ENCODE results near the gene ZSCAN18. TPM values are rescaled to one million over a fixed set of nuclear protein-coding genes. Genes with fewer than 3 reads are reported as not detected.

The ZSCAN18 gene
- total and polyA plus RNA-seq, 2 of the 13 experiments (the other 11 are each of a cell fraction or from before 2014, with no cell fraction given): not detected

DNA sequence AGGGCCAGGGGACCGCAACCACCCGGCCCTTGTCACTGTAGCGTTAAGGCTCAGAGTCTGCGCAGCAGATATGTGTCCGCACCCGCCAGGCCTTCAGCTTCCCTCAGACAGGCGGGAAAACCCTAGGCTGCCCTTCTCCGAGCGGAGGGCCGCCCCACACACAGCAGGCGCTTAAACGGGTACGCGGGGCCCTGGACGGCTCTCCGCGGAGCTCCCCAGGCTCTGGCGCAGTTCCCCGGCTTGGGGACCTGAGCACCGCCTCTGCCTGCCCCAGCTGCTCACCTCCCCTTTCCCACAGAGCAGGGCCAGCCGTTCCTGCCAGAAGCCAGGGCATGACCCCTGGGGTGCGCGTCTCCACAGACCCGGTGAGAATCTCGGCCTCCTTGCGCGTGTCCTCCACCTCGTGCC, 38.4 kb downstream of the ZSCAN18 start (continued):
- no peak for TF ChIP-seq FOXK1 (CRISPR knock-in tag; IDR thresholded peaks at IDR 0.05; ENCODE audit: borderline replicate concordance, low read depth)
- TF ChIP-seq POLR2AphosphoS5 (IDR thresholded peaks at IDR 0.05; ENCODE audit: low read depth, low read length): no peak

DNA sequence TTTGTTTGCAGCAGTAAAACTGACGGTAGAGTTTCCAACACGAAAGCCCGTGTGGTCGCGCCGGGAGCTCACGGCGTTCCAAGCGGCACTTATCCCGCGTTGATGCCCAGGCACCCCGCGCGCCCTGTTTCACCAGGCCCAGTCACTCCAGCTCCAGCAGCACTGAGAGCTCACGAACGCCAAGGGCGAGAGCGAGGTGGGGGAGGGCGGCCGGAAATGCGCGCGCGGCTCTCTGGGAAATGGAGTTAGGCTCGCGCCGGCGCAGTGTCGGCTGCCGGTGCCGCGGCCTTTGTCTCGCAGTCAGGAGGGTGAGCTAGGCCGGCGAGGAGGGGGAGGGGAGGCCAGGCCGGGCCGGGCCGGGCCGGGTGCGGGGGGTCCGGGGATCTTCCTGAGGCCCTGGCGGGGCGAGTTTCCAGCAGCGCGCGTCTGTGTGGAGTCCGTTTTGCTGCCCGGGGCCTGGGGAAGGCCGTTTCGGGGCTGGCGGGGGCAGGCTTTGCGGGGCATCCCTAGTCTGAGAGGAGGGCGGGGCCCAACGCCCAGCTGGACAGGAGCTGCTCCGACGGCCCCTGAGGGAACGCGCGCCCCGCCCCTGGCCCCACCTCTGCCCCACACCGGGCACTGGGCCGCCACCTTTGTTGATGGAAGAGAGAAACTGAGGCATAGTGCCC, 38.9 kb downstream of the ZSCAN18 start, which contains the start of gene ZNF135:
TSS of gene ZNF135 (plus strand) at position 280 of the 668 bp plus-strand sequence. CDS start 721 bp downstream, outside the sequence.
- intact Hi-C loops (cut with micrococcal nuclease; ENCODE audit: unreplicated experiment): no loop called here
- no peaks in the 10 kb centered on the region for H4K20me1 ChIP-seq (ENCODE audit: insufficient read depth, low read length)
- no peak for FAIRE-seq
- ChIA-PET CTCF (ENCODE audit: low intra/inter-chr PET ratio, low total read pairs) (no interaction called here), POLR2A (no interaction called here)
- no peak within 1 kb of the TSS for H3K4me2 ChIP-seq (ENCODE audit: low read depth, low read length)
- no peak within 1 kb of the TSS for H3K9ac ChIP-seq (ENCODE audit: insufficient read depth, low read depth, low read length)
- TF ChIP-seq ZNF615 (CRISPR knock-in tag; IDR thresholded peaks at IDR 0.05; ENCODE audit: borderline replicate concordance) (no peak), ZNF737 (CRISPR knock-in tag; IDR thresholded peaks at IDR 0.05; ENCODE audit: borderline replicate concordance) (no peak)
- peaks cover 52% of the 10 kb centered on the region for H3K9me3 ChIP-seq (ENCODE audit: low read length)
- no peak for ATAC-seq
- no peak within 1 kb of the TSS for H2AFZ ChIP-seq (ENCODE audit: low read length)
- H3K4me1 ChIP-seq (ENCODE audit: insufficient read depth, low read length): no peaks in the 10 kb centered on the region; the same call in 1 of the 2 replicates
- no peaks in the 10 kb centered on the region for H3K79me2 ChIP-seq (ENCODE audit: insufficient read depth, low read length)
- in situ Hi-C loops (cut with HindIII; ENCODE audit: extremely low pct_ligation_motif_present, low pct_unique_long_range_greater_than_20kb): no loop called here
- H3K36me3 ChIP-seq (replicated peaks in 1 of 2; ENCODE audit: control insufficient read depth in 1 of 2, insufficient read depth in 2 of 2, low read length in 2 of 2): no peaks in the 10 kb centered on the region
- H3K27ac ChIP-seq (ENCODE audit: extremely low read length, insufficient read depth, low read length): no peak within 1 kb of the TSS
- WGBS (ENCODE audit: low lambda C conversion rate): 79% methylated on average over 48 of the region's 62 CpGs
- H3K4me3 ChIP-seq (replicated peaks in 1 of 3; ENCODE audit: insufficient read depth in 1 of 3, low read depth in 2 of 3, low read length in 3 of 3): no peak within 1 kb of the TSS
- no peaks in the 10 kb centered on the region for H3K27me3 ChIP-seq (ENCODE audit: control insufficient read depth in 1 of 2, insufficient read depth in 2 of 2, low read length in 2 of 2)
- DNase-seq (ENCODE audit: low spot score): no peak
- BruUV-seq (replicated peaks): no TSS peak

DNA sequence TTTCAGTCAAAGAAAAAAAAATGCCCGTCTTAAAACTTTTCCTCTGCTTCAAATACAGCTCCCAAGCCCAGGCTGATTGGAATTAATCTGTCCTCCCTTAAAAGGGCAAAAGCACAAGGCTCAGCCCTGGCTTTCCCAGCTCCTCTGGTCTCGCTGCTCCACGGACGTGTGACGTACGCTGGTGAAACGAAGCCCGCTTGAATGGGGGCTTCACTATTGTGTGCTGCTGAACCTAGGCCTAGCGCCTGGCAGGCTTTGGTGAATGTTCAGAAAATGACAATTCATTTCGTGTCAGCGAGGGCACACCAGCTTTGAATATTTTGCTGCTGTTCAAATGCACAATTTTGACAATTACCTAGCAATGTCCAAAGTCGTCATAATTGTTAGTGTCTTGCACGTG, 39.6 kb downstream of the ZSCAN18 start:
- no peak overlapping the region for H2AFZ ChIP-seq (ENCODE audit: low read length)
- H3K79me2 ChIP-seq (ENCODE audit: insufficient read depth, low read length): no peaks in the 10 kb centered on the region
- ChIA-PET POLR2A (no interaction called here), CTCF (ENCODE audit: low intra/inter-chr PET ratio, low total read pairs) (no interaction called here)
- H3K9me3 ChIP-seq (ENCODE audit: low read length): peaks cover 52% of the 10 kb centered on the region
- H3K27ac ChIP-seq (ENCODE audit: extremely low read length, insufficient read depth, low read length): no peak overlapping the region
- H3K4me3 ChIP-seq (replicated peaks in 1 of 3; ENCODE audit: insufficient read depth in 1 of 3, low read depth in 2 of 3, low read length in 3 of 3): no peak overlapping the region
- intact Hi-C loops (cut with micrococcal nuclease; ENCODE audit: unreplicated experiment): no loop called here
- FAIRE-seq: no peak
- no peak overlapping the region for H3K4me2 ChIP-seq (ENCODE audit: low read depth, low read length)
- H3K4me1 ChIP-seq (ENCODE audit: insufficient read depth, low read length): no peaks in the 10 kb centered on the region; the same call in 1 of the 2 replicates
- DNase-seq (ENCODE audit: low spot score): no peak
- no TSS peak for BruUV-seq (replicated peaks)
- WGBS (ENCODE audit: low lambda C conversion rate): 48% methylated on average over 13 of the region's 13 CpGs
- no peaks in the 10 kb centered on the region for H4K20me1 ChIP-seq (ENCODE audit: insufficient read depth, low read length)
- H3K27me3 ChIP-seq (ENCODE audit: control insufficient read depth in 1 of 2, insufficient read depth in 2 of 2, low read length in 2 of 2): no peaks in the 10 kb centered on the region
- ATAC-seq: no peak
- no peak overlapping the region for H3K9ac ChIP-seq (ENCODE audit: insufficient read depth, low read depth, low read length)
- no peaks in the 10 kb centered on the region for H3K36me3 ChIP-seq (replicated peaks in 1 of 2; ENCODE audit: control insufficient read depth in 1 of 2, insufficient read depth in 2 of 2, low read length in 2 of 2)
- in situ Hi-C loops (cut with HindIII; ENCODE audit: extremely low pct_ligation_motif_present, low pct_unique_long_range_greater_than_20kb): no loop called here
- TF ChIP-seq REPIN1 (CRISPR knock-in tag; IDR thresholded peaks at IDR 0.05; ENCODE audit: borderline replicate concordance, low read depth) (no peak), MZF1 (CRISPR knock-in tag; IDR thresholded peaks at IDR 0.05; ENCODE audit: borderline replicate concordance) (no peak), ZKSCAN8 (CRISPR knock-in tag; IDR thresholded peaks at IDR 0.05; ENCODE audit: borderline replicate concordance) (no peak), ZBTB7B (CRISPR knock-in tag; IDR thresholded peaks at IDR 0.05) (no peak), PPARG (CRISPR knock-in tag; conservative IDR thresholded peaks at IDR 0.05) (no peak), MIER2 (CRISPR knock-in tag; IDR thresholded peaks at IDR 0.05) (no peak), RBFOX2 (IDR thresholded peaks at IDR 0.05; ENCODE audit: low read depth, low read length) (no peak), HOXA7 (CRISPR knock-in tag; IDR thresholded peaks at IDR 0.05) (no peak), ZNF572 (CRISPR knock-in tag; IDR thresholded peaks at IDR 0.05) (no peak)
- TF ChIP-seq, protein P1, sequence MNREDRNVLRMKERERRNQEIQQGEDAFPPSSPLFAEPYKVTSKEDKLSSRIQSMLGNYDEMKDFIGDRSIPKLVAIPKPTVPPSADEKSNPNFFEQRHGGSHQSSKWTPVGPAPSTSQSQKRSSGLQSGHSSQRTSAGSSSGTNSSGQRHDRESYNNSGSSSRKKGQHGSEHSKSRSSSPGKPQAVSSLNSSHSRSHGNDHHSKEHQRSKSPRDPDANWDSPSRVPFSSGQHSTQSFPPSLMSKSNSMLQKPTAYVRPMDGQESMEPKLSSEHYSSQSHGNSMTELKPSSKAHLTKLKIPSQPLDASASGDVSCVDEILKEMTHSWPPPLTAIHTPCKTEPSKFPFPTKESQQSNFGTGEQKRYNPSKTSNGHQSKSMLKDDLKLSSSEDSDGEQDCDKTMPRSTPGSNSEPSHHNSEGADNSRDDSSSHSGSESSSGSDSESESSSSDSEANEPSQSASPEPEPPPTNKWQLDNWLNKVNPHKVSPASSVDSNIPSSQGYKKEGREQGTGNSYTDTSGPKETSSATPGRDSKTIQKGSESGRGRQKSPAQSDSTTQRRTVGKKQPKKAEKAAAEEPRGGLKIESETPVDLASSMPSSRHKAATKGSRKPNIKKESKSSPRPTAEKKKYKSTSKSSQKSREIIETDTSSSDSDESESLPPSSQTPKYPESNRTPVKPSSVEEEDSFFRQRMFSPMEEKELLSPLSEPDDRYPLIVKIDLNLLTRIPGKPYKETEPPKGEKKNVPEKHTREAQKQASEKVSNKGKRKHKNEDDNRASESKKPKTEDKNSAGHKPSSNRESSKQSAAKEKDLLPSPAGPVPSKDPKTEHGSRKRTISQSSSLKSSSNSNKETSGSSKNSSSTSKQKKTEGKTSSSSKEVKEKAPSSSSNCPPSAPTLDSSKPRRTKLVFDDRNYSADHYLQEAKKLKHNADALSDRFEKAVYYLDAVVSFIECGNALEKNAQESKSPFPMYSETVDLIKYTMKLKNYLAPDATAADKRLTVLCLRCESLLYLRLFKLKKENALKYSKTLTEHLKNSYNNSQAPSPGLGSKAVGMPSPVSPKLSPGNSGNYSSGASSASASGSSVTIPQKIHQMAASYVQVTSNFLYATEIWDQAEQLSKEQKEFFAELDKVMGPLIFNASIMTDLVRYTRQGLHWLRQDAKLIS (CRISPR knock-in tag; IDR thresholded peaks at IDR 0.05): no peak
